HEK293T (cell line): ENCODE data around the gene NETO2.

Source experiments
- CTCF ChIA-PET: fragments of 350-600 bp; formaldehyde crosslinking; extraction: SDS; loops from one replicate; lab custom pipeline; 2021; ENCODE audit warnings: antibody characterized with exemption, inconsistent platforms; lab: Yijun Ruan, JAX
- POLR2A ChIA-PET: fragments of 350-600 bp; formaldehyde crosslinking; extraction: SDS; loops from one replicate; lab custom pipeline; 2020; ENCODE audit warnings: antibody characterized with exemption, inconsistent platforms; lab: Yijun Ruan, JAX
- DNase-seq: peaks from one replicate; pipeline ENCODE4 v3.0.0; 2012; ENCODE audit warnings: mixed read lengths; ENCODE audit errors: extremely low spot score
- ARNT ChIP-seq: fragments of 450-650 bp; IDR thresholded peaks from 2 replicates; pipeline ENCODE4 v1.6.1; 2017; ENCODE audit warnings: mild to moderate bottlenecking
- BHLHE40 ChIP-seq: fragments of 450-650 bp; IDR thresholded peaks from 2 replicates; pipeline ENCODE4 v1.6.1; 2016; ENCODE audit warnings: mild to moderate bottlenecking, moderate library complexity, borderline replicate concordance
- CTBP1 ChIP-seq: fragments of 450-650 bp; IDR thresholded peaks from 2 replicates; pipeline ENCODE4 v1.6.1; 2016; ENCODE audit warnings: borderline replicate concordance
- ELF4 ChIP-seq: fragments of 450-650 bp; IDR thresholded peaks from 2 replicates; pipeline ENCODE4 v1.6.1; 2017; ENCODE audit warnings: antibody characterized with exemption
- FOXA1 ChIP-seq: fragments of 450-650 bp; IDR thresholded peaks from 2 replicates; pipeline ENCODE4 v1.6.1; 2016; ENCODE audit warnings: mild to moderate bottlenecking
- FOXK2 ChIP-seq: fragments of 450-650 bp; IDR thresholded peaks from 2 replicates; pipeline ENCODE4 v1.6.1; 2016; ENCODE audit warnings: mild to moderate bottlenecking
- FOXM1 ChIP-seq: fragments of 450-650 bp; IDR thresholded peaks from 2 replicates; pipeline ENCODE4 v1.6.1; 2017; ENCODE audit warnings: mild to moderate bottlenecking, borderline replicate concordance
- HDGF ChIP-seq: fragments of 450-650 bp; IDR thresholded peaks from 2 replicates; pipeline ENCODE4 v1.6.1; 2017; ENCODE audit warnings: antibody characterized with exemption, borderline replicate concordance
- L3MBTL2 ChIP-seq: fragments of 450-650 bp; conservative IDR thresholded peaks from 2 replicates; pipeline ENCODE4 v1.6.1; 2016; ENCODE audit warnings: mild to moderate bottlenecking
- LEF1 ChIP-seq: fragments of 450-650 bp; IDR thresholded peaks from 2 replicates; pipeline ENCODE4 v1.6.1; 2017; ENCODE audit warnings: mild to moderate bottlenecking, borderline replicate concordance
- NFRKB ChIP-seq: fragments of 450-650 bp; IDR thresholded peaks from 2 replicates; pipeline ENCODE4 v1.6.1; 2016; ENCODE audit warnings: mild to moderate bottlenecking, moderate library complexity
- SP1 ChIP-seq: fragments of 450-650 bp; IDR thresholded peaks from 2 replicates; pipeline ENCODE4 v1.6.1; 2017
- SUZ12 ChIP-seq: fragments of 450-650 bp; IDR thresholded peaks from 2 replicates; pipeline ENCODE4 v1.6.1; 2016; ENCODE audit warnings: mild to moderate bottlenecking
- TARDBP ChIP-seq: fragments of 450-650 bp; IDR thresholded peaks from 2 replicates; pipeline ENCODE4 v1.6.1; 2016
- ZNF384 ChIP-seq: fragments of 450-650 bp; IDR thresholded peaks from 2 replicates; pipeline ENCODE4 v1.6.1; 2016
- TF ChIP-seq, protein P1 (sequence below): fragments of 450-650 bp; IDR thresholded peaks from 2 replicates; pipeline ENCODE4 v1.6.1; 2016

Gene NETO2

DNA sequence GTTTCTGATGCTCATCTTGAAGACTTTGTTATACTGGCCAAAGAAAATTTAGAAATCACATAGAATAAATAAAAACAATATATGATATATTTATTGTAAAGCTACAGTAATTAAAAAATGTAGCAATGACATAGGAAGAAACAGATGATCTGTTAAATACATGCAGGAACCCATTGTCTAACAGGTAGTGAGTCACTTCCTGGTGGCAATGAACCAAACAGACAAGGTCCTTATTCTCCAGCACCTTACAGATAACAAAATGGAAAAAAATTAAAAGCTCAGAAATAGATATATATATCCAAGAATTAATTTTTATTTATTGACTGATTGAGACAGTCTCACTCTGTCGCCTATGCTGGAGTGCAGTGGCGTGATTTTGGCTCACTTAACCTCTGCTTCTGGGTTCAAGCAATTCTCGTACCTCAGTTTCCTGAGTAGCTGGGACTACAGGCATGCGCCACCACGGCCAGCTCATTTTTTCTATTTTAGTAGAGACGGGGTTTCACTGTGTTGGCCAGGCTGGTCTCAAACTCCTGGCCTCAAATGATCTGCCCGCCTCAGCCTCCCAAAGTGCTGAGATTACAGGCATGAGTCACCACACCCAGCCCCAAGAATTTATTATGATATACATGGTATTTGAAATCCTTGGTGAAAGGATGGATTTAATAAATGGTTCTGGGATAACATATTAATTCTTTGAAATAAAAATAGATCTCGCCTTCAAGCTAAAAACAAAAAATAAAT, 7.5 kb downstream of the NETO2 start:
- ChIA-PET POLR2A (no interaction called here), CTCF (no interaction called here)
- no peak for DNase-seq
- TF ChIP-seq FOXM1 = no peak
- no peak for TF ChIP-seq FOXA1
- no peak for TF ChIP-seq ZNF384
- TF ChIP-seq NFRKB = no peak
- TF ChIP-seq CTBP1 = no peak
- no peak for TF ChIP-seq SP1

DNA sequence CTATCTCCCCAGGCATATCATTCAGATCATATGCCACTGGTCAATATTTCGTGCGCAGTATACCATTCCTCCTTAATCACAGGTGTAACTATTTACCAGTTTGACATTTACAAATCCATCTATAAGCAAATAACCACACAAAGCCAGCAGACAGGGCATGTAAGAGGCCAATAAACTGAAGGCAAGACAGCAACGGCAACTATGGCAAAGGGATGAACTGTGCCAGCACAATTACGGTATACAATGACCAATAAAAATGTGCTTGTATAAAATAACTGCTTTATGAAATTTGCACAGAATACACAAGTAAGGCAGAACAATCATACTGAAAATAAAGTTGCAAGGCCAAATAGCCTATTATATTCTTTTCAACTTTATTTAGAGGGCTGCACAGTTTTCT, 9.2 kb downstream of the NETO2 start:
- POLR2A ChIA-PET = no interaction called here
- DNase-seq = no peak
- CTCF ChIA-PET = no interaction called here
- TF ChIP-seq ELF4 (no peak), BHLHE40 (no peak), TARDBP (no peak), L3MBTL2 (no peak), NFRKB (no peak), FOXA1 (no peak)
- TF ChIP-seq, protein P1, sequence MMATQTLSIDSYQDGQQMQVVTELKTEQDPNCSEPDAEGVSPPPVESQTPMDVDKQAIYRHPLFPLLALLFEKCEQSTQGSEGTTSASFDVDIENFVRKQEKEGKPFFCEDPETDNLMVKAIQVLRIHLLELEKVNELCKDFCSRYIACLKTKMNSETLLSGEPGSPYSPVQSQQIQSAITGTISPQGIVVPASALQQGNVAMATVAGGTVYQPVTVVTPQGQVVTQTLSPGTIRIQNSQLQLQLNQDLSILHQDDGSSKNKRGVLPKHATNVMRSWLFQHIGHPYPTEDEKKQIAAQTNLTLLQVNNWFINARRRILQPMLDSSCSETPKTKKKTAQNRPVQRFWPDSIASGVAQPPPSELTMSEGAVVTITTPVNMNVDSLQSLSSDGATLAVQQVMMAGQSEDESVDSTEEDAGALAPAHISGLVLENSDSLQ = no peak

DNA sequence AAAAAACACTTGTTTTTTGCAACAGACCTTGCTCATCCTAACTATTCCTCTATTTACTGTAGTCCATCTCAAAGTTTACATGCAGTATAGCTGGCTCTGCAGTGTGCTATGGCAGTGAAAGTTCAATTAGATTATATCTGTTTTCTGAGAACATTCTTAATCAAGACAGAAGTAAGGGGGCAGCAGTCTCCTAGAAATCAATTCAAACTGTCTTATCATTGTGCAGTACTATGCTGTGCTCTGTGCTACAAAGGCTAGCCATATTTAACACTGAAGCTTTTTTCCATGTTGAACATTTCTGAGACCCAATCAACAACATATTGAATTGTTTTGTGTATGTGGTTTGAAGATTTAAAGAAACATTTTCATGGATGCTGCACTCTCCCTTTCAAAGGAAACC, 11.4 kb downstream of the NETO2 start:
- ChIA-PET POLR2A (no interaction called here), CTCF (no interaction called here)
- no peak for DNase-seq
- TF ChIP-seq, protein P1 = no peak
- TF ChIP-seq FOXM1 (no peak), SP1 (no peak), TARDBP (no peak), ELF4 (no peak), FOXK2 (no peak), FOXA1 (no peak)

DNA sequence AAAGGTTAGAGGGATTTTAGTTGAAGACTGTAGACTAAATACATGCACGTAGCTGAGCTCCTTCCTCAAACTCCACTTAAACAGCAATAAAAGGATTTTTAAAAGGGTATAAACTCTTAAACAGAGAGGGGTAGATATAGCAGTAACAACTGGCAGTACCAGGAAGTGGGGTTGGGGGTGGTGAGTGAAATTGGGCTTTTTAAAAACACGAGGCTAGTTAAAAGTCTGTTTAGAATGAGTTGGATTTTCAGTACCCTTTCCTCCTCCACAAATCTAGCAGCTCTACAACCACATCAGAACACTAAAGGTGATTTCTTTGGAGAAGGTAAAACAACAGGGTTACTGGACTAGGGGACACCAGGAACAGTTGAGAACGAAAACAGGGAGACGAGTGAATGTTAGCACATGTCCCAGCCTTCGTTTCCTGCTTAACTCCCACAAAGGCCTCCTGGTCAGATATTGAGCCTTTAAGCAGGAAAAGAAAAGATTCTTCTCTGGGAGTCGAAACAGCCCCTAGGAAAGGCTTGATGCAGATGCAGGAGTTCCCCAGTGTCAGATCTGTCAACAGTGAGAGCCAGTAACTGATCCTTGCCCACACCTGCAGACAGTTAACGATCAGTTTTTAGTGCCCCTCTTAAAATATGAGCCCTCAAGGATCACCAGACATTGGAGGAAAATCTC, 13.8 kb downstream of the NETO2 start:
- no peak for DNase-seq
- TF ChIP-seq ZNF384 (no peak), BHLHE40 (no peak), ELF4 (no peak), FOXK2 (no peak), CTBP1 (no peak), FOXA1 (no peak), NFRKB (no peak)
- TF ChIP-seq, protein P1 = no peak
- ChIA-PET POLR2A (no interaction called here), CTCF (no interaction called here)

DNA sequence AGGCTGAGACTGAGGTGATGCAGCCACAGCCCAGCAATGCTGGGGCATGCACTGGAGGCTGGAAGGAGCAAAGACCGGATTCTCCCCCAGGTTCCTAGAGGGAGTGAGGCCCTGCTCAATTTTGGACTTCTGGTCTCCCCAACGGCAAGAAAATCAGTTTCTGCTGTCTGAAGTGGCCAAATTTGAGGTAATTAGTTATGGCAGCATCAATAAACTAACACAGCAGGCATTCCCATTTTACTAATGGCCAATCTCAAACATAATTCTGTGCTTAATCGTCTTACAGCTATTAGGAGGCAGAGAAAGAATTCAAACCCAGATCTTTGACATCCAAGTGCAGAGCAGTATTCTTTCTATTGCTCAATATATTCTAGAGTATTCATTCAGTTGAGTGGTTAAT, 16.2 kb downstream of the NETO2 start:
- TF ChIP-seq, protein P1 = no peak
- no peak for TF ChIP-seq HDGF
- no peak for TF ChIP-seq FOXK2
- POLR2A ChIA-PET = no interaction called here
- DNase-seq = no peak
- CTCF ChIA-PET = interaction anchor here (0.5 kb wide), 1 partner anchor 532 kb away, joined by 3 read pairs; no protein-coding TSS in a partner anchor

DNA sequence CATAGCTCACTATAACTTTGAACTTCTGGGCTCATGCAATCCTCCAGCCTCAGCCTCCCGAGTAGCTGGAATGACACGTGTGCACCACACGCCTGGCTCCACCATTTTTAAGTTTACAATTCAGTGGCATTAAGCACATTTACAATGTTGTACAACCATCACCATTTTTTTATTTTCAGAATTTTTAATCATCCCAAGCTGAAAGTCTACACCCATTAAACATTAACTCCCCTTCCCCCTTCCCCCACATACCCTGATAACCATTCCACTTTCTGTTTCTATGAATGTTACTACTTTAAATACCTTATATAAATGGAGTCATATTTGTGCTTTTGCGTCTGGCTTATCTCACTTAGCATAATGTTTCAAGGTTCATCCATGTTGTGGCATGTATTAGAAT, 18.0 kb downstream of the NETO2 start:
- CTCF ChIA-PET = no interaction called here
- POLR2A ChIA-PET = no interaction called here
- TF ChIP-seq FOXK2 (no peak), BHLHE40 (no peak)
- no peak for DNase-seq

DNA sequence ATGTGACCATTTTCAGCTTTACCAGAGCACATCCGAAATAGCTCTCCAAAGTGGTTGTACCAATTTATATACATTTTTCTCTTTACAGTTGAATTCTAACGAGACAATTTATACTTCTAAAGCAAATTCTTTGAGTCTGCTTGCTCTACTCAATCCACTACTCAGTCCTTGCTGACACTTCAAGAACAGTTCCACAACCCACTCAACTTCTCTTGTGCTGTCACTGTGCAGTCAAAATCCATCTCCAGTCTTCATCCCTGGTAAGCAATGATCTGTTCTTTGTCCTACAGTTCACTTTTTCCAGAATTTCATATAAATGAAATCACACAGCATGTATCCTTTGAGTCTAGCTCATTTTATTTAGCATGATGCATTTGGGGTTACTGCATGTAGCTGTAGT, 30.6 kb downstream of the NETO2 start:
- DNase-seq = no peak
- ChIA-PET CTCF (no interaction called here), POLR2A (no interaction called here)
- TF ChIP-seq, protein P1 = no peak
- TF ChIP-seq LEF1 (no peak), BHLHE40 (no peak), ELF4 (no peak), CTBP1 (no peak), FOXA1 (no peak), HDGF (no peak), TARDBP (no peak), FOXK2 (no peak), FOXM1 (no peak), ARNT (no peak), L3MBTL2 (no peak), SUZ12 (no peak), SP1 (no peak)
